GM12873 (cell line): ENCODE data around the gene CORIN.

Source experiments
- CTCF ChIP-seq: IDR thresholded peaks from 2 replicates; pipeline ENCODE4 v1.5.1; 2012; ENCODE audit warnings: low read depth, mild to moderate bottlenecking, moderate library complexity, low read length, control low read depth; ENCODE audit not compliant: insufficient read depth; ENCODE audit errors: missing control alignments

The CORIN gene

DNA sequence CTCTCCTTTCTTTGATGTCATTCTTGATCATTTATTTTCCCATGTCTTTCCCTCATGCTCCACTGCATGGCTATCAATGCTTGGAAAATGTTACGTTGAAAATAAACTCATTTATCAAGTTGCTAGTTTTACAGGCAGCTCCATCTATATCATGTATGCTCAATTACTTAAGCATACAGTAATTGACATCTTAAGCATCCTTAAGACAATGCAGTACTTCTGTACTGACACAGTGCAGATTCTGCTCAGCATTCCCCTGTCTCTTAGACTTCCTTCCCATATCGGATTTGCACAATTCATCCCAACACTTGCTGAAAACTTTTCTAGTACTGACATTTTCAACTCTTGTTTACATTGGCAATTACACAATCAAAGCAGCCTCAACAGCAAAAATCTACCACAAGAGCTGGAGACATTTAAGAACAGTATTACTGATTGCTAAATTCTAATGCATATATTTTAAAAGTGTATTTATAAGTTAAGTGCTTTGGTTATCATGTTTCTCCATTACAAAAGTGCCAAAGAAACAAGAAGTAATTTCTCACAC lies 187.2 kb downstream of the CORIN start:
- TF ChIP-seq CTCF, result no peak

DNA sequence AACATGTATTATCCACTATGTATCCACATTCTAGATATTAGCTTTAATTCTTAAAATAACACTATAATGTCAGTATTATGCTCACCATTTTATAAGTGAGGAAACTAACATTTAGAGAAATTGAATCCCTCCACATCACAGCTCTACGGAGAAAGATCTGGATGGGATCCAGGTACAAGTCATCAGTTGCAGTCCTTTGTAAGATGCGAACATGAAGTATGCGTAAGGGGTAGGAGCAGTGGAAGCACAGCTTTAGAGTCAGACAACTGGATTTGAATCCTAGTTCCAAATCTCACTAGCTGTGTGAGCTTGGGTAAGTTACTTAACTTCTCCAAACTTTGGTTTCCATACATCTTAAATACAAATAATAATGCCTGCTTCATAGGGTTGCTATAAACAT lies 190.3 kb downstream of the CORIN start:
- no peak for TF ChIP-seq CTCF

DNA sequence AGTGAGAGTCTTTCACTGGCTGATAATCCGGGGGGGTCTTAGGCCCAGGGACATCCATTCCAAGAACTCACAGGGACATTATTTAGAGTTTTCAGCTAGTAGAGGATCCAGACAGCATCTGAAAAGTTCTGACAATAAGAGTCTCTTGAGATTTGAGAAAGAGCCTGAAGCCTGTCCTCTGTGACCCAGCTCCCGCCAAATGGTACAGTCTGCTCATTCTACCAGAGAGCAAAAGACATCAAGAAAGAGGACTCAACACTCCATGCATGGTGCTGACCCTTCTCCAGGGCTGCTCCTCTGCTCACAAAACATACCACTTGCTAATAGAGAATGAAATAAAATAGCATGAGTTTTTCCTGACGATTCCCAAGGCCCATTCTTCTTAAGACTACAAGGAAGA lies 190.8 kb downstream of the CORIN start:
- no peak for TF ChIP-seq CTCF

- no peak for TF ChIP-seq CTCF
Observed at GRCh38 chr4:47646372-47646771, 191.5 kb downstream of the CORIN start.

- no peak for TF ChIP-seq CTCF
Observed at GRCh38 chr4:47643845-47644244, 194.0 kb downstream of the CORIN start.

DNA sequence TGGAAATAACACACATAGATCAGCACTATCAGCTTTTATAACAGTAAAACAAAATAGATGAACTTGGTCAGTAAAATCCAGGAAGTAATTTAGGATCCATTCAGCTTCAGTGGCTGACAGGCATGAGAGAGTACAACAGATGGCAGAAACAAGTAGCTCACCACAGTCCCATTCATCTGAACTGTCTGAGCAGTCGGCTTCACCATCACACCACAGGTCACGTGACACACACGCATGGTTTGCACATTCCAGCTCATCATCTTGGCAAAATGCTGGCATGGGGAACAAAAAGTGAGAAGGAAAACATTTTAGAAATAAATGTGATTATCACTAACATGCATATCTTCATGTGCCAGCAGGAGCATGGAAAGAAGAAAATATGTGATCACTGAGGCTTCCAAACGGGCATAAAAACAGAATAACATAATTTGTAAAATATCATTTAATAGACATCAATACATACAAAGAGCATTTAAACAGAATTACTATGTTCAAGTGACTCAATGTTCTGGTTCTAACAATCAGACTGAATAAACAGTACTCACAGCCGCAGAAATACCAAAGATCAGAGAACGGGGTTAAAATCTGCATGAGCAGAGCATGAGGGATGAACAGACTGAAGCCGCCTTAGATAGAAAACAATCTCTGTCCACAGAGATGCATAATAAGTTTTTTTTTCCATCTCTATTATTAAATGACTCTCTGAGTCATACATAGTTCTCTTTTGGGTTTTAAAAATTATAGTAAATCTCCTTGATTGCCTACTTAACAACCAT lies 194.7 kb downstream of the CORIN start:
- no peak for TF ChIP-seq CTCF

DNA sequence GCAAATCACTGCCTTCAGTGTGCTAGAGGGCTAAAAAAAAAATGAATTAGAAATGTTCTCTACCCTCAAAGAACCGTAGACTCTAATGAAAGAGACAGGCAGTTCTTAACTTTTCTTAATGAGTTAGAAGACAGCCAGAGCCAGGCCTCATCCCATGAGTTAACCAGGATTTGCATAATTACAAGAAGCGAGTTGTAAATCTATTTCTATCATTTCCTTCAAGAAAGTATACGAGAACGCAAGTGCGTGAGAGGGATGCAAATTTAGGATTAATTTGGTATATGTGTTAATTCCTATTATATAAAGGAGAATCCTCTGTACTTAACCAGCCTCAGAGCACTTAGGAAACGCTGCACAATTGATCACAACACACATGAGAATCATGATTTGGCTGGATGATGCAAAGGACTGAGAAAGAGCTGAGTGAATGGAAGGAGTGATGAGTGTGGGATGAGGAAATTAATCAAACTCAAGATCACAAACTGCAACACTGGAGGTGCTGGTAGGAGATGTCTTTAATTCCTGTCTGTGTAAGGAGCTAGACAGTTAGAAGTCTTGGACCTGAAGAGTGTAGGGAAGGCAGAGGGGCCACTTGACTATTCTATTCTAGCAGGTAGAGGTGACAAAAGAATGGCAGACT lies 195.6 kb downstream of the CORIN start:
- no peak for TF ChIP-seq CTCF
